ENCODE results near the gene MIEF1. TPM values are rescaled to one million over a fixed set of nuclear protein-coding genes. Genes with fewer than 3 reads are reported as not detected.

Gene MIEF1
- total and polyA plus RNA-seq, 2 of the 8 experiments (the other 6 are each of a cell fraction or from before 2014, with no cell fraction given), result 16.8 to 32.7 TPM

- no peaks in the 10 kb centered on the region for H3K79me2 ChIP-seq (ENCODE audit: control insufficient read depth in 1 of 2, insufficient read depth in 2 of 2, low read length in 2 of 2)
- ChIA-PET CTCF (ENCODE audit: partially characterized antibody) (interaction anchor here (1.0 to 11.1 kb wide), 7 partner anchors 13 to 159 kb away, joined by 4 to 120 read pairs (median 4); partner anchors contain the start of gene MIEF1), POLR2A (ENCODE audit: partially characterized antibody) (interaction anchor here (2.2 to 3.3 kb wide), 2 partner anchors 14 to 158 kb away, joined by 7 to 18 read pairs; partner anchors contain the start of gene RPL3)
- H3K18ac ChIP-seq (ENCODE audit: extremely low read depth, low read length), result no peak overlapping the region
- FAIRE-seq (no peak), DNase-seq (ENCODE audit: low read depth in 1 of 2, low spot score in 2 of 2) (no peak)
- H3K56ac ChIP-seq (replicated peaks; ENCODE audit: insufficient read length, low read depth, low read length), result no peak overlapping the region
- no peak overlapping the region for H3K23ac ChIP-seq (ENCODE audit: insufficient read length)
- no peaks in the 10 kb centered on the region for H3K36me3 ChIP-seq (ENCODE audit: control insufficient read depth in 2 of 4, insufficient read depth in 4 of 4, low read length in 3 of 4)
- no peak overlapping the region for H2AFZ ChIP-seq (ENCODE audit: low read length)
- no peak overlapping the region for H2BK5ac ChIP-seq (ENCODE audit: low read depth, low read length)
- no peak overlapping the region for H2BK20ac ChIP-seq (ENCODE audit: low read length)
- H3K9me3 ChIP-seq (ENCODE audit: insufficient read depth in 2 of 2, low read depth in 1 of 2, low read length in 1 of 2), result no peaks in the 10 kb centered on the region
- peaks cover 9 to 17% of the 10 kb centered on the region in 2 experiments for H4K20me1 ChIP-seq (replicated peaks in 1 of 2; ENCODE audit: control insufficient read depth in 1 of 2, insufficient read depth in 2 of 2, low read length in 2 of 2)
- H4K5ac ChIP-seq (ENCODE audit: insufficient read length, low read depth, low read length), result no peak overlapping the region
- H3K4me1 ChIP-seq (replicated peaks in 1 of 4; ENCODE audit: control insufficient read depth in 3 of 4, insufficient read depth in 4 of 4, low read length in 3 of 4), result peaks cover 13 to 27% (median 21%) of the 10 kb centered on the region in 4 experiments
- H2AK5ac ChIP-seq (ENCODE audit: low read depth, low read length), result no peak overlapping the region
- no peak overlapping the region for H3K4me3 ChIP-seq (ENCODE audit: extremely low read depth in 1 of 4, insufficient read depth in 2 of 4, low read depth in 3 of 4, low read length in 4 of 4)
- no peak overlapping the region; the same call in 1 of the 2 replicates for H4K8ac ChIP-seq (ENCODE audit: extremely low read depth, insufficient read depth, low read length)
- no peak overlapping the region for H3K27ac ChIP-seq (ENCODE audit: low read depth, low read length)
- H3K4me2 ChIP-seq (ENCODE audit: insufficient read depth in 1 of 2, low read depth in 2 of 2, low read length in 2 of 2), result no peak overlapping the region
- 89% methylated on average over 13 of the region's 13 CpGs; no CpG with 5 or more reads in 1 of the 2 experiments for WGBS, 2 experiments (ENCODE audit: extremely low coverage in 1 of 2, insufficient coverage in 1 of 2, insufficient read length in 1 of 2, insufficient replicate concordance in 2 of 2, low coverage in 1 of 2, low lambda C conversion rate in 2 of 2, missing lambda C conversion rate in 1 of 2)
- peaks cover 3% of the 10 kb centered on the region for H3K79me1 ChIP-seq (ENCODE audit: low read depth, low read length)
- H3K27me3 ChIP-seq (replicated peaks in 1 of 4; ENCODE audit: control insufficient read depth in 3 of 4, extremely low read depth in 1 of 4, insufficient read depth in 3 of 4, low read length in 3 of 4), result no peaks in the 10 kb centered on the region; a peak in 1 of 7 replicates
- H3K23me2 ChIP-seq (ENCODE audit: low read depth, low read length), result no peaks in the 10 kb centered on the region
- H4K91ac ChIP-seq (replicated peaks; ENCODE audit: insufficient read length, low read length), result no peak overlapping the region
- H3K4ac ChIP-seq (replicated peaks; ENCODE audit: insufficient read length, low read depth, low read length), result no peak overlapping the region
- H2BK120ac ChIP-seq (replicated peaks; ENCODE audit: low read depth, low read length), result no peak overlapping the region
- no peak overlapping the region for H2BK12ac ChIP-seq (ENCODE audit: low read depth, low read length)
- H3K9ac ChIP-seq (replicated peaks in 1 of 4; ENCODE audit: extremely low read depth in 1 of 4, low read depth in 3 of 4, low read length in 3 of 4), result no peak overlapping the region
- no peak overlapping the region for H3K14ac ChIP-seq (ENCODE audit: insufficient read length)
- no peak overlapping the region for H2BK15ac ChIP-seq (ENCODE audit: low read length)
These were observed 25.4 kb upstream of the MIEF1 start for GRCh38 chr22:39476664-39477063.
